GM23338 (cell line): ENCODE measurements around the gene SIL1. TPM values are rescaled to one million over a fixed set of nuclear protein-coding genes. Genes with fewer than 3 reads are reported as not detected.

ENCODE experiments used
- ATAC-seq: fragments of 200-7000 bp; cut with Tn5 transposase; 3 replicates; pipeline ENCODE4 v1.9.1; 2020
- DNase-seq: peaks from one replicate; pipeline ENCODE4 v3.0.0-alpha.2; 2015; ENCODE audit warnings: low spot score
- H2AFZ ChIP-seq: fragments of 200-600 bp; sonication (generic); 2 replicates; pipeline ENCODE4 v1.8.0; 2016; ENCODE audit warnings: antibody characterized with exemption, mild to moderate bottlenecking, moderate library complexity
- H3F3A ChIP-seq: fragments of 200-600 bp; sonication (generic); replicated peaks from 2 replicates; pipeline ENCODE4 v1.8.0; 2017; ENCODE audit warnings: antibody characterized with exemption, mixed run types, low read depth
- H3K27ac ChIP-seq: fragments of 200-600 bp; sonication (generic); 2 replicates; pipeline ENCODE4 v1.6.1; 2016; ENCODE audit warnings: low read depth
- H3K27me3 ChIP-seq: fragments of 200-600 bp; sonication (generic); 2 replicates; pipeline ENCODE4 v1.8.0; 2016; ENCODE audit warnings: mild to moderate bottlenecking, mixed run types, moderate library complexity; ENCODE audit not compliant: insufficient read depth
- H3K36me3 ChIP-seq: fragments of 200-600 bp; sonication (generic); 2 replicates; pipeline ENCODE4 v1.8.0; 2016; ENCODE audit warnings: mild to moderate bottlenecking; ENCODE audit not compliant: insufficient read depth
- H3K4me1 ChIP-seq: fragments of 200-600 bp; sonication (generic); 2 replicates; pipeline ENCODE4 v1.8.0; 2016; ENCODE audit warnings: mild to moderate bottlenecking, moderate library complexity; ENCODE audit not compliant: insufficient read depth
- H3K4me2 ChIP-seq: fragments of 200-600 bp; sonication (generic); 2 replicates; pipeline ENCODE4 v1.7.1; 2017; ENCODE audit warnings: mixed run types
- H3K4me3 ChIP-seq: fragments of 200-600 bp; sonication (generic); 2 replicates; pipeline ENCODE4 v1.6.1; 2016; ENCODE audit warnings: mixed run types
- H3K79me2 ChIP-seq: fragments of 200-600 bp; sonication (generic); replicated peaks from 2 replicates; pipeline ENCODE4 v1.8.0; 2017; ENCODE audit warnings: mild to moderate bottlenecking; ENCODE audit not compliant: insufficient read depth
- H3K9me2 ChIP-seq: fragments of 200-600 bp; sonication (generic); 2 replicates; pipeline ENCODE4 v1.8.0; 2017; ENCODE audit not compliant: insufficient read depth
- H4K20me1 ChIP-seq: fragments of 200-600 bp; sonication (generic); replicated peaks from 2 replicates; pipeline ENCODE4 v1.8.0; 2017; ENCODE audit warnings: mild to moderate bottlenecking; ENCODE audit not compliant: insufficient read depth
- H3K27ac Mint-ChIP-seq: 2 replicates; pipeline ENCODE4 v1.8.0; 2020; ENCODE audit warnings: inconsistent platforms, mild to moderate bottlenecking, moderate library complexity, mixed read lengths
- H3K27me3 Mint-ChIP-seq: 3 replicates; pipeline ENCODE4 v1.8.0; 2022; ENCODE audit warnings: low read depth, mild to moderate bottlenecking, moderate library complexity, mixed read lengths, inconsistent platforms; ENCODE audit not compliant: insufficient read depth, poor library complexity
- H3K36me3 Mint-ChIP-seq: 3 replicates; pipeline ENCODE4 v1.8.0; 2021; ENCODE audit warnings: low read depth, mild to moderate bottlenecking, inconsistent platforms, moderate library complexity, mixed read lengths
- H3K4me1 Mint-ChIP-seq: 3 replicates; pipeline ENCODE4 v1.8.0; 2020; ENCODE audit warnings: mild to moderate bottlenecking, inconsistent platforms, mixed read lengths
- H3K4me3 Mint-ChIP-seq: 3 replicates; pipeline ENCODE4 v1.8.0; 2021; ENCODE audit warnings: moderate library complexity, mild to moderate bottlenecking, inconsistent platforms, mixed read lengths
- H3K9me3 Mint-ChIP-seq: 3 replicates; pipeline ENCODE4 v1.8.0; 2020; ENCODE audit warnings: moderate library complexity, mild to moderate bottlenecking, inconsistent platforms, mixed read lengths
- CTCF ChIP-seq, 2 experiments: fragments of 200-600 bp in 1 of 2; sonication (generic) in 1 of 2; conservative IDR thresholded peaks; 2 replicates each; pipeline versions ENCODE4 v1.5.1 to v1.6.1; 2016 to 2017; ENCODE audit warnings: antibody characterized with exemption in 2 of 2, low read depth in 2 of 2, mild to moderate bottlenecking in 2 of 2, moderate library complexity in 1 of 2
- ETS1 ChIP-seq: IDR thresholded peaks from 2 replicates; pipeline ENCODE4 v1.6.1; 2016; ENCODE audit warnings: antibody characterized with exemption
- EZH2phosphoT487 ChIP-seq: fragments of 200-600 bp; sonication (generic); IDR thresholded peaks from one replicate; pipeline ENCODE4 v1.8.1; 2018; ENCODE audit warnings: antibody characterized with exemption; ENCODE audit not compliant: unreplicated experiment
- NANOG ChIP-seq: IDR thresholded peaks from 2 replicates; pipeline ENCODE4 v1.6.1; 2016; ENCODE audit warnings: antibody characterized with exemption, borderline replicate concordance
- POLR2AphosphoS5 ChIP-seq: IDR thresholded peaks from 2 replicates; pipeline ENCODE4 v1.6.1; 2016; ENCODE audit warnings: antibody characterized with exemption, low read depth
- REST ChIP-seq: IDR thresholded peaks from one replicate; pipeline ENCODE4 v1.6.1; 2018; ENCODE audit warnings: antibody characterized with exemption; ENCODE audit not compliant: unreplicated experiment
- STAT1 ChIP-seq: IDR thresholded peaks from one replicate; pipeline ENCODE4 v1.6.1; 2016; ENCODE audit warnings: antibody characterized with exemption; ENCODE audit not compliant: unreplicated experiment
- ZNF462 ChIP-seq: fragments of 250-450 bp; sonication (Bioruptor Pico); IDR thresholded peaks from 2 replicates; pipeline ENCODE4 v1.5.0; 2020; ENCODE audit warnings: mild to moderate bottlenecking, moderate library complexity
- polyA plus RNA-seq: library from polyadenylated mRNA; unstranded; fragments of >200 nt; fragmentation: Nextera tagmentation; extraction: Ambion mirVana; gene quantifications from 2 replicates; pipeline ENCODE4 v1.2.1, GENCODE V29; 2016
- total RNA-seq: library from RNA; depleted of rRNA; stranded (reverse); fragments of >200 nt; shearing (Covaris generic); gene quantifications from 2 replicates; pipeline ENCODE4 v1.2.3, GENCODE V29; 2014

The SIL1 gene
- total and polyA plus RNA-seq, 2 experiments from 2014 or later: 5.5 to 5.9 TPM

GRCh38 chr5:138946831-138947560 lies 251.2 kb downstream of the SIL1 start:
- Mint-ChIP-seq H3K4me3 (no peak overlapping the region), H3K36me3 (no peaks in the 10 kb centered on the region), H3K9me3 (no peaks in the 10 kb centered on the region), H3K27ac (no peak overlapping the region), H3K27me3 (peaks cover 20% of the 10 kb centered on the region), H3K4me1 (peaks cover 38% of the 10 kb centered on the region)
- no peaks in the 10 kb centered on the region for H4K20me1 ChIP-seq
- H3K4me3 ChIP-seq: no peak overlapping the region
- ATAC-seq (no peak), DNase-seq (no peak)
- no peaks in the 10 kb centered on the region for H3K79me2 ChIP-seq
- H3K27me3 ChIP-seq: no peaks in the 10 kb centered on the region
- H3K27ac ChIP-seq: no peak overlapping the region
- no peak overlapping the region for H3K4me2 ChIP-seq
- no peaks in the 10 kb centered on the region for H3K36me3 ChIP-seq
- H3F3A ChIP-seq: no peaks in the 10 kb centered on the region
- TF ChIP-seq ETS1 (no peak), CTCF (conservative IDR thresholded peaks at IDR 0.05; ENCODE audit: low read depth in 2 of 2) (no peak), ZNF462 (CRISPR knock-in tag) (no peak), STAT1 (no peak), EZH2phosphoT487 (no peak), NANOG (no peak), POLR2AphosphoS5 (no peak), REST (no peak)
- no peak overlapping the region for H2AFZ ChIP-seq
- H3K4me1 ChIP-seq: no peaks in the 10 kb centered on the region; the same call in 1 of the 2 replicates
- no peaks in the 10 kb centered on the region for H3K9me2 ChIP-seq
